DND-41 (cell line): ENCODE results near the gene NPY2R.

ENCODE experiments used
- EZH2 ChIP-seq: IDR thresholded peaks from 3 replicates; pipeline ENCODE4 v1.6.1; 2012; ENCODE audit warnings: borderline replicate concordance, low read depth, mild to moderate bottlenecking, moderate library complexity, low read length, inconsistent platforms; ENCODE audit not compliant: severe bottlenecking
- TF ChIP-seq, protein P1 (sequence below): IDR thresholded peaks from 2 replicates; pipeline ENCODE4 v1.5.1; 2012; ENCODE audit warnings: borderline replicate concordance, low read length, moderate library complexity, mild to moderate bottlenecking; ENCODE audit not compliant: poor library complexity, severe bottlenecking; ENCODE audit errors: extremely low read depth

- TF ChIP-seq, protein P1, sequence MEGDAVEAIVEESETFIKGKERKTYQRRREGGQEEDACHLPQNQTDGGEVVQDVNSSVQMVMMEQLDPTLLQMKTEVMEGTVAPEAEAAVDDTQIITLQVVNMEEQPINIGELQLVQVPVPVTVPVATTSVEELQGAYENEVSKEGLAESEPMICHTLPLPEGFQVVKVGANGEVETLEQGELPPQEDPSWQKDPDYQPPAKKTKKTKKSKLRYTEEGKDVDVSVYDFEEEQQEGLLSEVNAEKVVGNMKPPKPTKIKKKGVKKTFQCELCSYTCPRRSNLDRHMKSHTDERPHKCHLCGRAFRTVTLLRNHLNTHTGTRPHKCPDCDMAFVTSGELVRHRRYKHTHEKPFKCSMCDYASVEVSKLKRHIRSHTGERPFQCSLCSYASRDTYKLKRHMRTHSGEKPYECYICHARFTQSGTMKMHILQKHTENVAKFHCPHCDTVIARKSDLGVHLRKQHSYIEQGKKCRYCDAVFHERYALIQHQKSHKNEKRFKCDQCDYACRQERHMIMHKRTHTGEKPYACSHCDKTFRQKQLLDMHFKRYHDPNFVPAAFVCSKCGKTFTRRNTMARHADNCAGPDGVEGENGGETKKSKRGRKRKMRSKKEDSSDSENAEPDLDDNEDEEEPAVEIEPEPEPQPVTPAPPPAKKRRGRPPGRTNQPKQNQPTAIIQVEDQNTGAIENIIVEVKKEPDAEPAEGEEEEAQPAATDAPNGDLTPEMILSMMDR, result no peak
- TF ChIP-seq EZH2, result no peak
These were observed 18.7 kb downstream of the NPY2R start for GRCh38 chr4:155227131-155227530.
